Measurements from ENCODE around the gene DSTN.

DNA sequence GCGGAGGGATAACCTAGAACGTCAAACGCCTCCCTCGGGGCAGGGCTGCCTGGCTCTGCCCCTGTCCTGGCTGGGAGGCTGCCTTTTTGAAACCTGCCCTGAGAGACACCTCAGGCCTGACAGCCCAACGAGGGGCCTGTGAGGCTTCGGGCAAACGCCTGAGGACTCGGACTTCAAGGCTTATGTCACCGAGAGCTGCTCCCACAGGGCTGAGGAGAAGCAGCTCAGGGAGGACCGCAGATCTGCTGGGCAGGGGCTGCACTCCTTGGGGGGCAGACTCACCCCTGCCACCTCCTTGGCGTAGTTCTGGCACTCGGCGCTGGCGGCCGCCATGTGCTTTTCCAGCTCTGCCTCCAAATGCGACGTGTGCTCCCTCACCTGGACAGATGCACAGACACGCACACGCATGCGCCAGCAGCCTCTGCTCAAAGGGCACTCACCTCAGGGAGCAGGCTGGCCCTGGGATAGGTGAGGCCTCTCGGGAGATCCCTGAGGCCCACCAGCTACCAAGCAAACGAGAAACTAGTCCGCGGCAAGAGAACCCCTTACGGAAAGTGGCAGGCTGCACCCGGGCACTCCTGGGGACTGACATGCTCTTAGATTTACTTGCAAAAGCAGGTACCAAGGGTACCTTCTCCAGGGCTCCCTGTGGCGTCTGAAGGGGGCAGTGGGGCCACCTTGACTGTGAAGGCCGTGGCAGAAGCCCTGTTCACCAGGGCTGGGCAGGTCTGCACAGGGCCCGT, 49.6 kb downstream of the DSTN start:
- TF ChIP-seq, protein P1, sequence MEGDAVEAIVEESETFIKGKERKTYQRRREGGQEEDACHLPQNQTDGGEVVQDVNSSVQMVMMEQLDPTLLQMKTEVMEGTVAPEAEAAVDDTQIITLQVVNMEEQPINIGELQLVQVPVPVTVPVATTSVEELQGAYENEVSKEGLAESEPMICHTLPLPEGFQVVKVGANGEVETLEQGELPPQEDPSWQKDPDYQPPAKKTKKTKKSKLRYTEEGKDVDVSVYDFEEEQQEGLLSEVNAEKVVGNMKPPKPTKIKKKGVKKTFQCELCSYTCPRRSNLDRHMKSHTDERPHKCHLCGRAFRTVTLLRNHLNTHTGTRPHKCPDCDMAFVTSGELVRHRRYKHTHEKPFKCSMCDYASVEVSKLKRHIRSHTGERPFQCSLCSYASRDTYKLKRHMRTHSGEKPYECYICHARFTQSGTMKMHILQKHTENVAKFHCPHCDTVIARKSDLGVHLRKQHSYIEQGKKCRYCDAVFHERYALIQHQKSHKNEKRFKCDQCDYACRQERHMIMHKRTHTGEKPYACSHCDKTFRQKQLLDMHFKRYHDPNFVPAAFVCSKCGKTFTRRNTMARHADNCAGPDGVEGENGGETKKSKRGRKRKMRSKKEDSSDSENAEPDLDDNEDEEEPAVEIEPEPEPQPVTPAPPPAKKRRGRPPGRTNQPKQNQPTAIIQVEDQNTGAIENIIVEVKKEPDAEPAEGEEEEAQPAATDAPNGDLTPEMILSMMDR (IDR thresholded peaks at IDR 0.05): no peak
- TF ChIP-seq POLR2A (IDR thresholded peaks at IDR 0.05) (no peak), EP300 (IDR thresholded peaks at IDR 0.05) (no peak)
